ENCODE data around the gene TTPAL. TPM values are rescaled to one million over a fixed set of nuclear protein-coding genes. Genes with fewer than 3 reads are reported as not detected.

TTPAL gene
- total RNA-seq, 1 experiment from 2014 or later: 28.5 TPM

DNA sequence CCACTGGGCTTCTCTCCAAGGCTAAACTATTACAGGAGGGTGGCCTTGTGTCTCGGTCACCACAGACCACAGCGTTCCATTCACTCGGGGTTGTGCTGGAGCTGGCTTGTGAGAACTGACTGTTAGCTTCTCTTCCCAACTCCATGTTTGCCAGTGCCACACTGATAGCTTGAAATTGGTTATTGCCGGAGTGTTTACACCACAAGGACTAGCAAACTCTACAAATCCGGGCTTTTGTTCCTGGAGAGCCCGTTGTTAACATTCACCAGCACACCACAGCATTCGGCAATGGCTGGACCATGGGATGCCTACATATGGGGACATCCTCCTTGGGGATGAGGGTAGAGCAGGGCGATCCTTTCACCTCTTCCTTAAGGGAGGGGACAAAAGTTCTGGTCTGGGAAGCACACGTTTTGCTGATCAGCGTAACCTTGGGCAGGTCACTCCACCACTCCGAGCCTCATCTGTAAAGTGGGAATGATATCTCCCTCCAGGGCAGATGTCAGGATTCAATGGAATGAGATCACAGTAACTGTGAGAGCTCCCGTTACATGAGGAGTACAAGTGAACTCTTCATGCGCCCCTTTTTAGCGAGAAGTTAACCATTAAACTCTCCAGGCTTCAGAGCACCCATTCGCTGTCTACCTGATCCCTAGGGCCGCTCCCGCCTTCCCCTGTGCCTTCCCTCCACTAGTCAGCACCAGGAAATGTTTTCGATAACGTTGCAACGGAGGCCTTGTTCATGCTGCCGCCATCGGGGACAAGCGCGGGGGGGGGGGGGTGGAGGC, 41.7 kb upstream of the TTPAL start:
- H3K27me3 ChIP-seq (ENCODE audit: insufficient read depth, low read depth): no peaks in the 10 kb centered on the region
- no TSS peak for BruUV-seq (replicated peaks)
- H3K4me1 ChIP-seq (replicated peaks; ENCODE audit: insufficient read depth): peaks cover 10% of the 10 kb centered on the region; the same call in 1 of the 2 replicates
- intact Hi-C loops (cut with micrococcal nuclease; ENCODE audit: unreplicated experiment): no loop called here
- no peaks in the 10 kb centered on the region for H3K79me2 ChIP-seq (ENCODE audit: low read depth)
- H3K4me3 ChIP-seq: no peak overlapping the region
- no peak for DNase-seq
- no peaks in the 10 kb centered on the region for H3K9me2 ChIP-seq (ENCODE audit: insufficient read depth)
- no peaks in the 10 kb centered on the region for H3K9me3 ChIP-seq (ENCODE audit: insufficient read depth, low read depth)
- ChIA-PET CTCF (no interaction called here), POLR2A (ENCODE audit: unreplicated experiment) (no interaction called here)
- no peak overlapping the region for H3K4me2 ChIP-seq
- no peak overlapping the region for H3K27ac ChIP-seq
- H3K36me3 ChIP-seq (ENCODE audit: low read depth): no peaks in the 10 kb centered on the region
- H4K20me1 ChIP-seq (ENCODE audit: insufficient read depth): no peaks in the 10 kb centered on the region
- no peak overlapping the region for H2AFZ ChIP-seq
- peaks cover 11% of the 10 kb centered on the region; the same call in 1 of the 2 replicates for H3F3A ChIP-seq (ENCODE audit: insufficient read depth, low read depth)
- no peak for TF ChIP-seq EZH2 (IDR thresholded peaks at IDR 0.05; ENCODE audit: low read depth)
- TF ChIP-seq, protein P1, sequence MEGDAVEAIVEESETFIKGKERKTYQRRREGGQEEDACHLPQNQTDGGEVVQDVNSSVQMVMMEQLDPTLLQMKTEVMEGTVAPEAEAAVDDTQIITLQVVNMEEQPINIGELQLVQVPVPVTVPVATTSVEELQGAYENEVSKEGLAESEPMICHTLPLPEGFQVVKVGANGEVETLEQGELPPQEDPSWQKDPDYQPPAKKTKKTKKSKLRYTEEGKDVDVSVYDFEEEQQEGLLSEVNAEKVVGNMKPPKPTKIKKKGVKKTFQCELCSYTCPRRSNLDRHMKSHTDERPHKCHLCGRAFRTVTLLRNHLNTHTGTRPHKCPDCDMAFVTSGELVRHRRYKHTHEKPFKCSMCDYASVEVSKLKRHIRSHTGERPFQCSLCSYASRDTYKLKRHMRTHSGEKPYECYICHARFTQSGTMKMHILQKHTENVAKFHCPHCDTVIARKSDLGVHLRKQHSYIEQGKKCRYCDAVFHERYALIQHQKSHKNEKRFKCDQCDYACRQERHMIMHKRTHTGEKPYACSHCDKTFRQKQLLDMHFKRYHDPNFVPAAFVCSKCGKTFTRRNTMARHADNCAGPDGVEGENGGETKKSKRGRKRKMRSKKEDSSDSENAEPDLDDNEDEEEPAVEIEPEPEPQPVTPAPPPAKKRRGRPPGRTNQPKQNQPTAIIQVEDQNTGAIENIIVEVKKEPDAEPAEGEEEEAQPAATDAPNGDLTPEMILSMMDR (conservative IDR thresholded peaks at IDR 0.05): no peak

DNA sequence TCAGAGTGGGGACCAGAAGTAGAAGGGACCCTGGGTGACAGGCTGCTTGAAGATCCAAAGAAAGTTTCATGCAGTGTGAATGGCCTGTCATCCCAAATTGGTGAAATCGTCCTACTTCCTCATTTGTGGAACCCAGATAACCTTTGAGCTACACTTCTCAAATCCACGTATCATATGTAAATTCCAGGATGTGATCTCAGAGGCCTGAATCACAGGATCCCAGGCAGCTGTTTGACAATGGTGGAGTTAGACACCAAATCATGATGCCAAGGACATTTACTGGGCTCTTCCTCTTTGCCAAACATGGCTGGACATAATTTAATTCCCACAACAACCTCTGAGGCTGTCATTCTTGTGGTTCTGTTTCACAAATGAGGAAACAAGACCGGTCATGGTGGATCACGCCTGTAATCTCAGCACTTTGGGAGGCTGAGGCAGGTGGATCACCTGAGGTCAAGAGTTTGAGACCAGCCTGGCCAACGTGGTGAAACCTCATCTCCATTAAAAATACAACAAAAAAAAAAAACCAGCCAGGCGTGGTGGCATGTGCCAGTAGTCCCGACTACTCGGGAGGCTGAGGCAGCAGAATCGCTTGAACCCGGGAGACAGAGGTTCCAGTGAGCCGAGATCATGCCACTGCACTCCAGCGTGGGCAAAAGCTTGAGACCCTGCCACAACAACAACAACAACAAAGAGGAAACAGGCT, 39.9 kb upstream of the TTPAL start:
- no peaks in the 10 kb centered on the region for H3K9me3 ChIP-seq (ENCODE audit: insufficient read depth, low read depth)
- H2AFZ ChIP-seq: peak overlapping the region; percentile 58
- no TSS peak for BruUV-seq (replicated peaks)
- no peaks in the 10 kb centered on the region for H3K36me3 ChIP-seq (ENCODE audit: low read depth)
- H3K79me2 ChIP-seq (ENCODE audit: low read depth): no peaks in the 10 kb centered on the region
- no peak overlapping the region for H3K27ac ChIP-seq
- no peaks in the 10 kb centered on the region for H4K20me1 ChIP-seq (ENCODE audit: insufficient read depth)
- TF ChIP-seq EZH2 (IDR thresholded peaks at IDR 0.05; ENCODE audit: low read depth): no peak
- TF ChIP-seq, protein P1 (conservative IDR thresholded peaks at IDR 0.05): no peak
- H3K27me3 ChIP-seq (ENCODE audit: insufficient read depth, low read depth): no peaks in the 10 kb centered on the region
- peaks cover 18% of the 10 kb centered on the region; the same call in 1 of the 2 replicates for H3F3A ChIP-seq (ENCODE audit: insufficient read depth, low read depth)
- no peaks in the 10 kb centered on the region for H3K9me2 ChIP-seq (ENCODE audit: insufficient read depth)
- CTCF ChIA-PET: interaction anchor here (0.6 to 0.7 kb wide), 3 partner anchors 69 to 331 kb away, joined by 3 to 9 read pairs (median 3); no protein-coding TSS in a partner anchor
- DNase-seq: peak in 1 of 2 experiments; percentile 58
- H3K4me2 ChIP-seq: no peak overlapping the region
- H3K4me3 ChIP-seq: no peak overlapping the region
- POLR2A ChIA-PET (ENCODE audit: unreplicated experiment): no interaction called here
- intact Hi-C loops (cut with micrococcal nuclease; ENCODE audit: unreplicated experiment): no loop called here
- H3K4me1 ChIP-seq (replicated peaks; ENCODE audit: insufficient read depth): peaks cover 10% of the 10 kb centered on the region; the same call in 1 of the 2 replicates

DNA sequence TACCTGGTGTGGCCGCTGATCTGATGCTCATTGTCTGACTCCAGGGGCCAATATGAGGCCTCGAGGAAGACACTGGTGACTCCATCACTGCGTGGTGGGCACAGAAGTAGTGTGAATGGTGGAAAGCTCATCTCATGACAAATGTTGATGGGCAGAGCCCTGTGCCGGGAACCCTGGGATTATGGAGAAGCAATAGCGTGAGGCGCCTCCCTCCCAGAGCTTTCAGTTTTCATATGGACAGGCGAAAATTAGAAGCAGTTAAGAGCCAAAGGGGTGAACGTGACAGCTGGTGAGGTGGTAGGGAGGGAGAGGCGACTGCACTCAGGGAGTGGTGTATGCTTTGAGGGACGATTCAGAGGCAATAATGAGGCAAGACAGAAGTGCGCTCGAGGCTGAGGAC, 39.3 kb upstream of the TTPAL start:
- H3K9me3 ChIP-seq (ENCODE audit: insufficient read depth, low read depth): no peaks in the 10 kb centered on the region
- H3K4me2 ChIP-seq: no peak overlapping the region
- DNase-seq: no peak
- peaks cover 18% of the 10 kb centered on the region; the same call in 1 of the 2 replicates for H3F3A ChIP-seq (ENCODE audit: insufficient read depth, low read depth)
- H2AFZ ChIP-seq: no peak overlapping the region
- peaks cover 10% of the 10 kb centered on the region; the same call in 1 of the 2 replicates for H3K4me1 ChIP-seq (replicated peaks; ENCODE audit: insufficient read depth)
- no peaks in the 10 kb centered on the region for H3K9me2 ChIP-seq (ENCODE audit: insufficient read depth)
- CTCF ChIA-PET: interaction anchor here (0.6 kb wide), 2 partner anchors 69 to 213 kb away, joined by 3 to 9 read pairs; no protein-coding TSS in a partner anchor
- no peak overlapping the region for H3K4me3 ChIP-seq
- TF ChIP-seq EZH2 (IDR thresholded peaks at IDR 0.05; ENCODE audit: low read depth): no peak
- TF ChIP-seq, protein P1 (conservative IDR thresholded peaks at IDR 0.05): no peak
- no peaks in the 10 kb centered on the region for H3K36me3 ChIP-seq (ENCODE audit: low read depth)
- intact Hi-C loops (cut with micrococcal nuclease; ENCODE audit: unreplicated experiment): no loop called here
- H3K27ac ChIP-seq: no peak overlapping the region
- no peaks in the 10 kb centered on the region for H3K79me2 ChIP-seq (ENCODE audit: low read depth)
- no TSS peak for BruUV-seq (replicated peaks)
- H3K27me3 ChIP-seq (ENCODE audit: insufficient read depth, low read depth): no peaks in the 10 kb centered on the region
- POLR2A ChIA-PET (ENCODE audit: unreplicated experiment): no interaction called here
- H4K20me1 ChIP-seq (ENCODE audit: insufficient read depth): no peaks in the 10 kb centered on the region

Data from PC-9 (cell line).